GM19035 (cell line): ENCODE measurements around the gene TPK1.
"Not testable (repeated sequence)": the region's sequence is repeated elsewhere in the genome, so short reads cannot be mapped to it uniquely, and the experiment has no call there.

Source experiments
- ATAC-seq: cut with Tn5 transposase; IDR thresholded peaks from one replicate; pipeline ENCODE4 v1.9.1; 2021; ENCODE audit not compliant: unreplicated experiment

TPK1 gene

DNA sequence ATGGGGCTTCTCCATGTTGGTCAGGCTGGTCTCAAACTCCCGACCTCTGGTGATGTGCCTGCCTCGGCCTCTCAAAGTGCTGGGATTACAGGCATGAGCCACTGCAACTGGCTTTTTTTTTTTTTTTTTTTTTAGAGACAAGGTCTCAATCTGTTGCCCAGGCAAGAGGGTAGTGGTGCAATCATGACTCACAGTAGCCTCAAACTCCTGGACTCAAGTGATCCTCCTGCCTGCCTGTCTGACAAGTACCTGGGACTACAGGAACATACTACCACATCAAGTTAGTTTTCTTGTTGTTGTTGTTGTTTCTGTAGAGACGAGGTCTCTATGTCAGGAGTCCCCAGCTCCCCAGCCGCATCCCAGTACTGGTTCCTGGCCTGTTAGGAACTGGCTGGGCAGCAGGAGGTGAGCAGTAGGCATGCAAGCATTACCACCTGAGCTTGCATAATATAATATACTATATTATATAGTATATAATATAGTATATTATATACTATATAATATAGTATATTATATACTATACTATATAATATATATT, 55.7 kb downstream of the TPK1 start:
- ATAC-seq = no peak

DNA sequence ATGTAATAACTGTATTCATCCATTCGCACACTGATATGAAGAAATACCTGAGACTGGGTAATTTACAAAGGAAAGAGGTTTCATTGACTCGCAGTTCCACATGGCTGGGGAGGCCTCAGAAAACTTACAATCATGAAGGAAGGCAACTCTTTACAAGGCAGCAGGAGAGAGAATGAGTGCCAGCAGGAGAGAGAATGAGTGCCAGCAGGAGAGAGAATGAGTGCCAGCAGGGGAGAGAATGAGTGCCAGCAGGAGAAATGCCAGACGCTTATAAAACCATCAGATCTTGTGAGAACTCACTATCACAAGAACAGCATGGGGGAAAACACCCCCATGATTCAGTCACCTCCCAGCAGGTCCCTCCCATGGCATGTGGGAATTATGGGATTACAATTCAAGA, 58.0 kb downstream of the TPK1 start:
- not testable (repeated sequence) for ATAC-seq

DNA sequence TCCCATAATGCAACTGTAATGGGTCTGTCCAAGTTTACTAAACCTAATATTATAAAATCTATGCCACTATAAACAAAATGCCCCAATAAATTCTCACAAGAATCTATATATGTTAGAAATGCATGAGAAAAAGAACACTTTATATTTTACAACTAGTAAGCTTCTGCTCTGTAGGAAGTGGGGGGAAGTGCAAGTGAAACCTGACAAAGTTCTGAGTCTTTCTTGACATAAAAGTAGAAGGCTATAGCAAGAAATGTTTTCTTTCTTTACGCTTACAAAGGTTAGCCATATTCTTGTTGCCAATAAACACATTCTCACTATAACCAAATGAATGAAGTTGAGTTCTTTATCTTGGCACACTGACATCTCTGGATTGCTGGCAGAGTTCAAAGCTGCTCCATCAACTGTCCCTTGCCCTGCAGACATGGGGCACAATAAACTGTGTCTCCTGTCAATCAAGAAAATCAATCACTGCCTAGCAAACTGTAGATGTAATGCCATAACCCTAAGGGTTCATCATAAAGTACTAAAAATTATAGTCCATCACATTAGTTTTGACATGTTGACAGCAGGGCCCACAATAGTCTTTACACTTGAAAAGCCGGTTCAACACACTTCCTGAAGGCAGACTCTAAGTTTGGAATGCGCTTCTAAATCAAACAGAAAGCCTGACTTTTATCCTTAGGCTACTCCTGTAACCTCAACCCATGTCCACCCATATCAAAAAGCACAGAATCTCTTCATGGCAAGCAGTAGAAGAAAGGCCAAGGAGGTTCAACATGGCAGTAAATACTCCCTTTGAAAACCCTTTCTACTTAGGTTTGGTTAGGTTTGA, 58.6 kb downstream of the TPK1 start:
- no peak for ATAC-seq

DNA sequence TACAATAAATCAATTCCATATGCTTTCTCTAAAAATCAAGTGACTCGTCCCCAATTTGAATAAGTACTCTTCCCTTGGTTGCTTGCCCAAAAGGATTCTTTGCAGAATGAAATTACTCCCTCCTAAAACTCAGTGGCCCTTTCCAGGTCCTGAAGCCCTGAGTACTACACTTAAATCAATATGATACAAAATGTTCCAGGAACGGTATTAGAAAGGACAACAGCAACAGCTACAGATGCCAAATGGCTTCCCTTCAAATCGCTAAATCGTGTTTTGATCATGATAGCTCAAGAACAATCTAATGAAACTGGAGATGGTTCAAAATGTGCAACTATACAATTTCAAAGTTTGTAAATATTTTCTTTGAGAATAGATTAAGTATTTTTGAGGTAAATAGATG, 59.4 kb downstream of the TPK1 start:
- ATAC-seq = no peak

DNA sequence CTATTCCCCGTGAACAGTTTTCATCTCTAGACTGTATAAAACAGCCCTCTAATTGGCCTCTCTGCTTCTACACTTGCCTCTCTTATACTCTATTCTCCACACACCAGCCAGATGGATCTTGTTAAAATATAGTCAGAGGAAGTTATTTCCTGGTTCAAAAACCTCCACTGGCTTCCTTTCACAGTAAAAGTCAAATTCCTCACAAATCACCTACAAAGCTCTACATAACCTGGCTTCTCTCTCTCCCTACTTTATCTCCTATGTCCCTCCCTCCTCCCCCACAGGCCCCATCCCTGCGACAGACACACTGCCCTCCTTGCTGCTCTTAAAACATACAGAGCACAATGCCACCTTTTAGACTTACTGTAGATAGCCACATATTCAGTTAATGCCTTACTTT, 60.1 kb downstream of the TPK1 start:
- ATAC-seq = no peak

DNA sequence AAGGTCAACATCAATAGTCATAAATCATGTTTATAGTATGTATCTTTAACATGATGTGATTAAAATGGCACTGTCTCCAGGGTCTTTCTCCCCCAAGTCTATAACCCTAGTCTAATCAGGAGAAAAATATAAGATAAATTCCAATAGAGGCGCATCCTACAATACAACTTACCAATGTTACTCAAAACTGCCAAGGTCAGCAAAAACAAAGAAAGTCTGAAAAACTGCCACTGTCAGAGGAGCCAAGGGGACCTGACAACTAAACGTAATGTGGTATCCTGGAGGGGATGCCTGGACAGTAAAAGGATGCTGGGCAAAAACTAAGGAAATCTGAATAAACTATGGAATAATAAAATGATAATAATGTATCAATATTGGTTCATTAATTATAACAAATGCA, 63.9 kb downstream of the TPK1 start:
- ATAC-seq = no peak

DNA sequence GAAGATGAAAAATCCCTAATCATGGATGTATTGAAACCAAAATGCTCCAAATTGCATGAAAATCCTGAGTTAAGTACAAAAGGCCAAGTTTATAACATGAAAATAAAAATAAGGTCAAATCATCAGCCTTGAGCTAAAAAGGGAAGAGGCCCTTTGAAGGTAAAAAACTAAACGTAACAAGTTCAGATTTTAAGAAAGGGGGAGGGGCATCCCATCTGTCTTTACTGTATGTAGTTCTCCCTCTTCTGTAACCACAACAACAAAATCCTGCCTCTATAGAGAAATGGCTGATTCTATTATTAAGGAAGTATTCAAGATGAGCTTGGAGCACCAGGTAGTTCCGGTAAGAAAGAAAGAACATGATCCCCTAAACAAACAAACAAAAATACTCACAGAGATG, 64.7 kb downstream of the TPK1 start:
- ATAC-seq = no peak

DNA sequence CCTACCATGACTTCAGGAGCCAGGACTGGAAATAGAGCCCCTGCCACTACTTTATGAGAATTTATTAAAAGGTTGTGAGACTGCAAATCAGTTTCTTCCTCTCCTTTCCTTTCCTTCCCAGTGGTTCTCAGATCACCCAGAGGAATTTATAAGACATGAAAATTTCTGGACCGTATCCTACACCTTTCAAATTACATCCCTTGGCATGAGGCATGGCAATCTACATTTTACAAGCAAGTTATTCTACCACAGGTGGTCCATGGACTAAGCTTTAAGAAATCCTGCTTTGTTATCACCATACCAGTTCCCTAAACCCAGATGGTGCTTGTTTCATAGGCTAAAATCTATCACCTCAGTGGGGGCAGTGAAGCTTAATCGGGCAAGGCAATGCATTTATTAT, 66.5 kb downstream of the TPK1 start:
- ATAC-seq = no peak

DNA sequence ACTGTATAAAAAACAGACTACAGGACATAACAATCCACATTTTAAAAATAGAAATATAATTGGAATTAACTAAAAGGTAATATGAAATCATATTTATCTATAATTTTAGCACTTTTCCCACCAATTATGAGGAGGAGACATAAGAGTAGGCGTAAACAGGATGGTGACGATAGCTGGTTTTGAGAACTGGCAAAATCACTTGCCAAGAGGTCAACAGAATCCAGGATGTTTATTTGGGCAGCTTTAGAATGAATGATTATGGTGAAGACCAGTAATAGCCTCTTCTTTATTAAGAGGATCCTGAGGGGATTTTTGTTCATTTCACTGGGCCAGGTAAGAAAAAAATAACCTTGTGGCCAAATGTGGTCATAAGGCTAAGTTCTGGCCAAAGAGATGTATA, 67.2 kb downstream of the TPK1 start:
- no peak for ATAC-seq

DNA sequence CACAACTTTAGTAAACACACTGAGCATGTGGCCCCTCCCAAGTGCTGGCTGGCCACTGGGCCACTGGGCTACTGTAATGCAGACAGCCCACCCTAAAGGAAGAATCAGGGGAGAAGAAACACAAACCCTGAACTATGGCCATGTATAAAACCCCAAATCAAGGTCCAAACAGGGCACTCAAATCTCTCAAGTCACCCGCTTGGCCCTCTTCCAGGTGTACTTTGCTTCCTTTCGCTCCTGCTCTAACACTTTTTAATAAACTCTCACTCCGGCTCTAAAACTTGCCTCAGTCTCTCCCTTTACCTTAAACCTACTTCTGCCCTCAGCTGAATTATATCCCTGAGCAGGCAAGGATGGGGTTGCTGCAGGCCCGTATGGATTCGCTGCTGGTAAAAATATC, 72.6 kb downstream of the TPK1 start:
- no peak for ATAC-seq

DNA sequence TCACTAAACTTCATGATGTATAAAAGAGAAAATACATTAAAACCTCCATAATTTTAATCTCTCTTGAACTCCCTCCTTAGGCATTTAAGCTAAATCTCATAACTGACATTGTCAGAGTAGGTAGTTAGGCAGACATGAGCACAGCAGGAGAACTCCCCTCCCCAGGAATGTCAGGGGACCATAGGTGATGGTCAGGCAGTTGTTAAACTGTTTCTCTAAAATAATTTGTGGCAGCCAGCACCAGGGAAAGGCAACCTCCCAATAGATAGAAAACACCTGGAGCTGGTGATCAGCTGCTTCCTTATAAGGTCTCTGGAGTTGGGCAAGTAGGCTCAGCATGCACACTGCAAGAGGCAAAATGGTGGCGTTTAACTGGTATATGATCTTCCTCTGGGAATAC, 73.0 kb downstream of the TPK1 start:
- ATAC-seq = no peak

DNA sequence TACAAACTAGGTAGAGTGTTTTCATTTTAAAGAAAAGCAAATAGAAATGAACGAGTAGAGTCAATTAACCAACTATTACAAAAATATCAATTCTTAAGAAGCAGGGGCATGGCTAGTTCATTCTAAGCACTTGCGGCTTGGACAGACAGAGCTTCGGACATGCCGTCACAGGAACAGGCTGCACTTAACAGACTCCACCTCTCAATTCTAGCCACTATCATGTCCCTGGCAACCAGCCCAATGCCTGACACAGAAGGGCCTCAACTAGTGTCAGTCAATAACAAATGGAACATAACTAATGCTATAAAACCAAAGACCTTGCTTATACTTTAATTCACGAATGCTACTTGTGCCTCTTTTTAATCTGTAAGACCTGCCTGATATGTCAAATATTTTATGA, 74.4 kb downstream of the TPK1 start:
- ATAC-seq = no peak

DNA sequence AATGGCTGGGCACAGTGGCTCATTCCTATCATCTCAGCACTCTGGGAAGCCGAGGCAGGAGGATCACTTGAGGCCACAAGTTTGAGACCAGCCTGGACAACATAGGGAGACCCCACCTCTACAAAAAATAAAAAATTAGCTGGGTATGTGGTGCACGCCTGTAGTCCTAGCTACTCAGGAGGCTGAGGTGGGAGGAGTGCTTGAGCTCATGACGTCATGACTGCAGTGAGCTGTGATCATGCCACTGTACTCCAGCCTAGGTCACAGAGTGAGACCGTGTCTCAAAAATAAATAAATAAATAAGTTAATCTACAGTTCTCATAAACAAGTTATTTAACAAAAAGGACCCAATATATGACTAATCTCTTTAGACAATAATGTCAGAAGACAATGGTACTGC, 76.2 kb downstream of the TPK1 start:
- ATAC-seq = no peak

DNA sequence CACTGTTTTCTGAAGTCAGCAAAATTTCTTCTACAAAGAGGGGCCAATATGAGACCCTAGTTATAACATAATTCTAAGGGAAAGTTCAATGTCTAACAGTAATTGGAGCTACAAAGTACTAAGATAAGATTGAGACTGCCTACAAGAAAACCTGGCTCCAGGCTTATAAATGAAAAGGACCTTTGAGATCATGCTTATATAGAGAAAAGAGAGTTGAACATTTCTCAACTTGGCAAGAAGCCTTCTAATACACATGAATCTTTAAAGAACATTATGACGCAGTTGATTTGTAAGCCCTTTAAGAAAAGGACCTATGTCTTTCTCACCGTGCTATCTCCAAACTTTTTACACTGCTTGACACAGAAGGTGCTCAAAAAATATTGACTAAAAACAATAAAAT, 87.9 kb downstream of the TPK1 start:
- ATAC-seq = no peak

DNA sequence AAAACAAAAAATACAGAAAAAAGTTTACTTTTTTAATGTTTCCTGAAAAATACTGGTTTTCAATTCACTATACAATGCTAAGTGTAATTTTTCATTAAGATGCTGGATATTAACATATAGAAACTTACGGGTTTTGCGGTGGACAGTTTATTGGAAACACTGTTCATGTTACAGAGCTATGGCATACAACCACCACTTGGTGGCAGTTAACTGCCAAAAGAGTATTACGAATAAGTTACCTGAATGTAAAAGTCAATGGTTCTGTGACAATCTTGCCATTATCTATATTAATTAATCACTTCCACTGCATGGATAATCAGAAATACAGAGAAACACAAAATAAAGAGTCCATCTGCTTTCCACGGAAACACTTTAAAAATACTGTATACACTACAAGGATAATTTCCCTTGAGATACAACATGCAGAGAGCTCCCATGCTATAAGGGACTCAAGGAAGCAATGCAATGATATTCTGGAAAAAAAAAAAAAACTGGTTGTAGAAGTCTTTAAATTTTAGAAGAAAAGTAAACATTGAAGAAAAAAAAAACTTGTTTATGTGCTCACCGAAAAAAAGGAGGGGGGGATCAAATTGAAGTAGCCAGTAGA, 97.0 kb downstream of the TPK1 start:
- peak; percentile 86 for ATAC-seq

DNA sequence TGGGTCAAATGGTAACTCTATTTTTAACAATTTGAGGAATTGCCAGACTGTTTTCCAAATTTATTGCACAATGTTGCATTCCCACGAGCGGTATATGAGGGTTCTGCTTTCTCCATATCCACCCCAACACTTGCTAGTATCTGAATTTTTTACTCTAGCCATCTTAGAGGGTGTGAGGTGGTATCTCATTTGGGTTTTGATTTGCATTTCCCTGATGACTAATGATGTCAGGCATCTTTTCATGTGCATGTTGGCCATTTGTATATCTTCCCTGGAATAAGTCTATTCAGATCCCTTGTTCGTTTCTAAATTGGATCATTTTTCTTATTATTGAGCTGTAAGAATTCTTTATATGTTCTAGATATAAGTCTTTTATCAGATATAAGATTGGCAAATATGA, 97.7 kb downstream of the TPK1 start:
- ATAC-seq = no peak

DNA sequence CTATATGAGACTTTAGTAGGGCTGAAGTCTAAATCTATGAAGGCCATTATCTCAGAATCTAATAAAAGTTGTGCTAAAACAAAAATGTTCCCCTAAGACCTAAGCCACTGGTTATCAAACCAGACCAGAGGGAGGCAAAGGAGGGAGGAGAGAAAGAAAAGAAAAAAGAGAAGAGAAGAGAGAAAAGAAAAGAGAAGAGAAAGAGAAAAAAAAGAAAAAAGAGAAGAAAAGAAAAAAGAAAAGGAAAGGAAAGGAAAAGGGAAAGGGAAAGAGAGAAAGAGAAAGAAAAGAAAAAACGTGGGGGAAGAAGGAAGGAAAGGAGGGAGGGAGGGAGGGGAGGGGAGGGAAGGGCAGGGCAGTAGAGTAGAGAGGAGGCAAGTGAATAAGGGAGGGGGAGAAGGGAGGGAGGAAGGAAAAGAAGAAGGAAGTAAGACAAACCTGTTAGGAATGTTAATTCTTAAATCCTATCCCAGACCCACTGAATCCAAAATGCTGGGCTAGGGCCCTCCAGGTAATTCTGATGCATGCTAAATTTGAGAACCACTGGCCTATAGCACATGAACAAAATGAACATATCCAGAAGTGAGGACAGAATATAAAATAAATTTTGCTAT, 98.9 kb downstream of the TPK1 start:
- ATAC-seq = no peak

DNA sequence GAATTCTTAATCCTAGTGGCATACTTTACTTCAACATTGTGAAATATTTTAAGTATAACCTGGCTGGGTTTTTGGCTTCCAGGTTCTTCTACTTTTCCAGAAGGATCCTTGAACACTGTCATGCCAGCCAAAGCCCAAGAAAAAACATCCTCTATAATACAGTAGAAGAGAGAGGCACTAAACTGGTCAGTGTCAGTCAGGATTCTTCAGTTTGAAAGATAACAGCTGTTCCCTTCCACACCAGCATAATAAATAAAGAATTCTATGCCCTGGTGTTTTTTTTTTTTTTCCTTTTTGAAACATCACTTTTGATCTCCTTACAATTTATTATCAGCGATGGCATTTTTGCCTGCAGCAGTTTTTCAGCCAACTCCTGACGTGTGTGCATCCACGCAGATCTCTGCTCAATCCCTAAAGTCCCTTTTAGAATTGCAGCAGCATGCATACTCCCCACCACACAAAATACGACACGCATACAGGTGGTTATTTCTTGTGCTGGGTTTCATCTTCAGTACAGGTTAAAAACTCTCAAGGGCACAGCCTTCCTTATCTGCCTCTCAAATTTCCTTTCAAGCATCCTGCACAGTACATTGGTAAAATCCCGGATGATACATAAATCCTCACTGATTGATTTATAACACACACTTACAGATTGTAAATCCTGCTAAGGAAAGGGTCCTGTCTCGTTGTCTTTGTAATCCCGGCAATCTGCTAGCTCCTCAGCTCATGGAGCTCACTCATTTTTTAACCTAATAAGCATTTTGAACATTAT, 100.2 kb downstream of the TPK1 start:
- ATAC-seq = no peak

DNA sequence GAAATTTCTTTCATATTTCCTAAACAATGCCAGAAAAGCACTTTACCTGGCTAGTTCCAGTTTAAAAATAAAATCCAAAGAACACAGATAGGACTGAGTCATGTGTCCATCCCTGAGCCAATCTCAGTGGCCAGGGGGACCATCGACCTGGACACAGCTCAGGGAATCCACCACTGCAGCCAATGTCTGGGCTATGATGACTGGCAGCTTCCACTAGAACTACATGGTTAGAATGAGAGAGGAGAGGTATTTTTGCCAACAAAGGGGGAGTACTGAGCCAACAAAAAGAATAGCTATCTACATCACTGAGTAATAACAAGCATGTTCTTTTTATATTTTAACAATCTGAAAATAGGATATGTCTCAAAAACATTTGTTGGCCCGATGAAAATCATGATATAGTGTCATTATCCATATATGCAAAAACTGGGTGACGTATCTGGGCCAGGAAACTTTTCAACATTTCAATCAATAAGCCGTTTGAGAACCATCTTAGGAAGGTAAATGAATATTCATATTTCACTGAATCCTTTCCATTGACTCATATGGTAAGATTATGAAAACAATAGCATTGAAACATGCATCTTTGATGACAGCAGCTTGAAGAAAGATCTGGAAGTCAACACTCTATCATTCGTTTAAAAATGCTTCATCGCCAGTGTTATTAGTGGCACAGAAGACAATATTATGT, 104.0 kb downstream of the TPK1 start:
- no peak for ATAC-seq

DNA sequence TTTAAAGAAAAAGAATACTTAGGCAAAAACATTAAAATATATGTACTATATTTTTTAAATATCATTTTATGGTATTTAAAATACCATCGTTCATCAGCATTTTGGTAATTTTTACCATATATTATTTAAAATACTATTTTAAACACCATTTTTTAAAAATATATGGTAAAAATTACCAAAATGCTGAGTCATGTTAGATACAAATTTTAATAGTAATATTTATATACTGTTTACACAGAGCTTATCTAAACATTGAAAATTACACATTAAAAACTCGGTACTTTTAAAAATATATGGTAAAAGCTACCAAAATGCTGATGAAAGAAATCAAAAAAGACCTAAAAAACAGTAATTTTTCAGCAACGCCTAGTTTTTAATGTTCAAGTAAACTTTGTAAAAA, 105.6 kb downstream of the TPK1 start:
- ATAC-seq = no peak

DNA sequence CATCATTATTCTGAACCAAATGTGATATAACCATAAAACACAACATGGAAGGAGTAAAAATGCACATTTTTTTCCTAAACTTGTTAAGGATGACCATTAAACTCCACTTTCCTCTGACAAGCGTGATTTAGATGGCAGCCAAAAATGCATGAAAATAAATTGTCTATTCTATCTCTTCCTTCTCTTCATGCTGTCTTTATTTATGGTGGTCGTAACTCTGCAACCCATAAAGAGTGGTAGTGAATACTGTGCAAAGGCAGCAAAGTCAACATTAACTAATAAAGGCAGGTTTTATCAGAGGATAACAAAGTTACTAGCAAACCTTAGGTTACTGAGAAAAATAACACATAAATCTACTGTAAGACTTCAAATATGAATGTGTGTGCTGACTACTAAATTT, 106.6 kb downstream of the TPK1 start:
- no peak for ATAC-seq
